D721Med (cell line): ENCODE data around the gene SOBP.

ENCODE experiments used
- DNase-seq: peaks from one replicate; pipeline ENCODE4 v3.0.0; 2011; ENCODE audit warnings: low spot score; ENCODE audit not compliant: insufficient read length
- FAIRE-seq: peaks from 2 replicates; lab custom pipeline; 2011; peaks lifted over from hg19 to GRCh38; lab: Jason Lieb, UNC
- TF ChIP-seq, protein P1 (sequence below): IDR thresholded peaks from 2 replicates; pipeline ENCODE4 v1.5.1; 2012; ENCODE audit warnings: mild to moderate bottlenecking, control low read depth; ENCODE audit not compliant: insufficient read depth; ENCODE audit errors: missing control alignments

Gene SOBP

DNA sequence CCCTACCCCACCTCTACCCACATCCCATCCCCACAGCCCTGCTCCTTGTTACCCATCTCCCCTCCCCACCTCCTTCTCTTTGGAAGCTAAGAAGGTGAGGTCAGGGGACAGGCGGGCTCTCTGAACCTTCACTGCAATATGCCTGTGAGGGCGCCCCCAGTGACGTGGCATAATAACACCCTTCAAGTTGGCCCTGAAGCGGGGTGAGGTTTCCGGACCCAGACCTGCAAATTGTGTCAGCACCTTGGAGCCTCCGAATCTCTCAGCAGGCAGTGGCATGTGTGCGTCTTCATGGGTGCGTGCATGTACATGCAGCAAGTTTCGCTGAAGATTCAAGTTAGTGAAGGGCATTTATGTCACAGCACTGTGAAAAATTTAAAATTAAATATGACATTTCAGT lies 114.6 kb downstream of the SOBP start:
- DNase-seq (no peak), FAIRE-seq (no peak)
- TF ChIP-seq, protein P1, sequence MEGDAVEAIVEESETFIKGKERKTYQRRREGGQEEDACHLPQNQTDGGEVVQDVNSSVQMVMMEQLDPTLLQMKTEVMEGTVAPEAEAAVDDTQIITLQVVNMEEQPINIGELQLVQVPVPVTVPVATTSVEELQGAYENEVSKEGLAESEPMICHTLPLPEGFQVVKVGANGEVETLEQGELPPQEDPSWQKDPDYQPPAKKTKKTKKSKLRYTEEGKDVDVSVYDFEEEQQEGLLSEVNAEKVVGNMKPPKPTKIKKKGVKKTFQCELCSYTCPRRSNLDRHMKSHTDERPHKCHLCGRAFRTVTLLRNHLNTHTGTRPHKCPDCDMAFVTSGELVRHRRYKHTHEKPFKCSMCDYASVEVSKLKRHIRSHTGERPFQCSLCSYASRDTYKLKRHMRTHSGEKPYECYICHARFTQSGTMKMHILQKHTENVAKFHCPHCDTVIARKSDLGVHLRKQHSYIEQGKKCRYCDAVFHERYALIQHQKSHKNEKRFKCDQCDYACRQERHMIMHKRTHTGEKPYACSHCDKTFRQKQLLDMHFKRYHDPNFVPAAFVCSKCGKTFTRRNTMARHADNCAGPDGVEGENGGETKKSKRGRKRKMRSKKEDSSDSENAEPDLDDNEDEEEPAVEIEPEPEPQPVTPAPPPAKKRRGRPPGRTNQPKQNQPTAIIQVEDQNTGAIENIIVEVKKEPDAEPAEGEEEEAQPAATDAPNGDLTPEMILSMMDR: no peak

- FAIRE-seq: no peak
- TF ChIP-seq, protein P1: no peak
- no peak for DNase-seq
Measured at GRCh38 chr6:107606407-107606806, 116.5 kb downstream of the SOBP start.

GRCh38 chr6:107607116-107607515 lies 117.2 kb downstream of the SOBP start:
- FAIRE-seq: no peak
- TF ChIP-seq, protein P1: no peak
- DNase-seq: no peak

GRCh38 chr6:107611094-107611810 lies 121.3 kb downstream of the SOBP start:
- DNase-seq: no peak
- TF ChIP-seq, protein P1: no peak
- FAIRE-seq: no peak

GRCh38 chr6:107612762-107613415 lies 123.0 kb downstream of the SOBP start:
- no peak for FAIRE-seq
- TF ChIP-seq, protein P1: no peak
- no peak for DNase-seq

DNA sequence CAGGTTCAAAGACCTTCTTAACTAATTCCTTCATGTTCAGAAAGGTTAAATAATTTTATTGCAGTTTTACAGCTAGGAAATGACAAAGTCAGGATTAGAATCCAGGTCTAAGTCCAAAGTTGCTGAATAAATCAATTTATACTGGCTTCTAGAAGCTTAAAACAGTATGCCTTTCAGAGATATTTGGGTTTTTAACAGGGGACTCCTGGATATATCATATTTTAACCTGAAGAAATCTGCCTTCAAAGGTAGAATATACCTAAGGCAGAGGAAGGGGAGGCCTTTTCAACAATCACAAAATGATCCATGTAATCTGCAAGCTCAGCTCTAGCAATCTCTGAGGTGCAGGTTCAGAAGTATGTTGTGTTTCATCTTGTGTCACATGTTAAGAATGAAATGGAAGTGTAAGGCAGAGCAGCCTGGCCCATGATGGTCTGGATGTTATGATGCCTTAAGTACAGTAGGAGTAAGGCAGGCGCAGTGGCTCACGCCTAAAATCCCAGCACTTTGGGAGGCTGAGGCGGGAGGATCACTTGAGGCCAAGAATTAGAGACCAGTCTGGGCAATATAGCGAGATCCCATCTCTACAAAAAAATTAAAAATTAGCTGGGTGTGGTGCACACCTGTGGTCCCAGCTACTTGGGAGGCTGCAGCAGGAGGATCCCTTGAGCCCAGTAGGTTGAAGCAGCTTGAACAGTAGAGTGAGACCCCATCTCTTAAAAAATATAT lies 123.9 kb downstream of the SOBP start:
- FAIRE-seq (no peak), DNase-seq (no peak)
- TF ChIP-seq, protein P1: no peak
